ENCODE measurements around the gene CHML.

- TF ChIP-seq CTCF (conservative IDR thresholded peaks at IDR 0.05) (no peak), ZFX (IDR thresholded peaks at IDR 0.05) (no peak)
These were observed 1.8 kb upstream of the CHML start for GRCh38 chr1:241641773-241642592.

Data from C4-2B (cell line).